ENCODE results near the gene LCA5.

The LCA5 gene

GRCh38 chr6:79468116-79468515 is 69.1 kb downstream of the LCA5 start:
- no peak for TF ChIP-seq CTCF (IDR thresholded peaks at IDR 0.05; ENCODE audit: low read length, missing control alignments)
- peak; percentile 36 for DNase-seq (ENCODE audit: low read depth)
- H3K4me3 ChIP-seq (replicated peaks; ENCODE audit: low read depth, low read length): no peak overlapping the region

- DNase-seq (ENCODE audit: low read depth): no peak
- TF ChIP-seq CTCF (IDR thresholded peaks at IDR 0.05; ENCODE audit: low read length, missing control alignments): no peak
- no peak overlapping the region for H3K4me3 ChIP-seq (replicated peaks; ENCODE audit: low read depth, low read length)
Measured at GRCh38 chr6:79467716-79468115, 69.5 kb downstream of the LCA5 start.

GRCh38 chr6:79466207-79466834 is 70.9 kb downstream of the LCA5 start:
- peak; percentile 71 for DNase-seq (ENCODE audit: low read depth)
- TF ChIP-seq CTCF (IDR thresholded peaks at IDR 0.05; ENCODE audit: low read length, missing control alignments): peak; percentile 54
- no peak overlapping the region for H3K4me3 ChIP-seq (replicated peaks; ENCODE audit: low read depth, low read length)

GRCh38 chr6:79465381-79465780 is 71.8 kb downstream of the LCA5 start:
- no peak overlapping the region for H3K4me3 ChIP-seq (replicated peaks; ENCODE audit: low read depth, low read length)
- DNase-seq (ENCODE audit: low read depth): no peak
- TF ChIP-seq CTCF (IDR thresholded peaks at IDR 0.05; ENCODE audit: low read length, missing control alignments): no peak

- TF ChIP-seq CTCF (IDR thresholded peaks at IDR 0.05; ENCODE audit: low read length, missing control alignments): no peak
- no peak overlapping the region for H3K4me3 ChIP-seq (replicated peaks; ENCODE audit: low read depth, low read length)
- no peak for DNase-seq (ENCODE audit: low read depth)
Measured at GRCh38 chr6:79463621-79464050, 73.6 kb downstream of the LCA5 start.

- no peak overlapping the region for H3K4me3 ChIP-seq (replicated peaks; ENCODE audit: low read depth, low read length)
- no peak for TF ChIP-seq CTCF (IDR thresholded peaks at IDR 0.05; ENCODE audit: low read length, missing control alignments)
- peak; percentile 39 for DNase-seq (ENCODE audit: low read depth)
Measured at GRCh38 chr6:79461205-79461604, 76.0 kb downstream of the LCA5 start.

- no peak overlapping the region for H3K4me3 ChIP-seq (replicated peaks; ENCODE audit: low read depth, low read length)
- DNase-seq (ENCODE audit: low read depth): no peak
- TF ChIP-seq CTCF (IDR thresholded peaks at IDR 0.05; ENCODE audit: low read length, missing control alignments): no peak
Measured at GRCh38 chr6:79455446-79455845, 81.8 kb downstream of the LCA5 start.
